Measurements from ENCODE around the gene MASP1.
A peak's percentile ranks its signal among the peaks of the same experiment; 100 is the strongest.

MASP1 gene

DNA sequence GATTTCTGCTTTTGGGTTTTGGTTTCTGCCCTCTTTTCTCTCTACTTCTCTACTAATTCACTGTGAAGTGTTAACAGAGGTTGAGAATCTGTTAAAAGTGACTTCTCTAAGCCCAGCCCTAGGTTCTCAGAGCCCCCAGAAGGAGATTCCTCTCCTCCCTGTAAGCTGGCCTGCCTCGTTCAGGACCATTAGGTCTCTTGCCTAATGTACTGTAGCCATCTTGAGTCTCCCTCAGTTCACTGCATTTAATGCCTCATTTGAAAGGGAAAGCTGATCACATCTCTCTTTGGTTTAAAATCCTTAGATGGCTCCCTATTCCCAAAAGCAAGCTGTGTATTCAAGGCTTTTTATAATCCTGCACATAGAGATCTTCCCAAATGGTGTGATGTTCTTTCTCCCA is 77.9 kb downstream of the MASP1 start:
- H3K9me3 ChIP-seq (ENCODE audit: low read depth, low read length), result no peaks in the 10 kb centered on the region
- H3K36me3 ChIP-seq (ENCODE audit: insufficient read depth, low read length), result no peaks in the 10 kb centered on the region
- H3K27ac ChIP-seq, result no peak overlapping the region
- no peak overlapping the region for H3K9ac ChIP-seq (ENCODE audit: insufficient read length)
- no peak for TF ChIP-seq FOXP2 (optimal IDR thresholded peaks at IDR 0.05; ENCODE audit: control extremely low read depth, extremely low read length, insufficient read depth)
- TF ChIP-seq EZH2 (IDR thresholded peaks at IDR 0.05), result no peak
- no peak overlapping the region for H3K4me3 ChIP-seq
- DNase-seq (ENCODE audit: low read depth, low spot score), result no peak

DNA sequence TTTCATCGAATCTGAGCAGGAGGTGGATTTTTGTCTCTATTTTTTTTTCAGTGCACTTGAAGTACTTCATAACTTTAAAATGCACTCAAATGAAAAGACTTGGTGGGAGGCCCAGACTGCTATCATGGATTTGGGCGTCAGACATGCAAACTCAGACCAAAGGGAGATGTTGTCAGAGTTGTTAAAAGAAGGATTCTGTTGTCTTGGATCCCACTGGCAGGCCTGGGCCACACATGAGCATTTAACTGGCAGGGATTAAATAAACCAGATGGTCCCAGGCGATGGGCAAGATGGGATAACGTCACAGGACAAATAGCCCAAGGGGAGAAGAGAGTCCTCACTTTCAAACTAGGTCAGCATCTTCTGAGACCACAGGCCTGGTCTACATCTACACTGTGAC is 78.8 kb downstream of the MASP1 start:
- Histone ChIP-seq H3K36me3 (ENCODE audit: insufficient read depth, low read length) (no peaks in the 10 kb centered on the region), H3K9ac (ENCODE audit: insufficient read length) (no peak overlapping the region), H3K9me3 (ENCODE audit: low read depth, low read length) (no peaks in the 10 kb centered on the region), H3K4me3 (no peak overlapping the region), H3K27ac (no peak overlapping the region)
- DNase-seq (ENCODE audit: low read depth, low spot score), result no peak
- TF ChIP-seq EZH2 (IDR thresholded peaks at IDR 0.05) (no peak), FOXP2 (optimal IDR thresholded peaks at IDR 0.05; ENCODE audit: control extremely low read depth, extremely low read length, insufficient read depth) (no peak), POLR2AphosphoS5 (IDR thresholded peaks at IDR 0.05; ENCODE audit: borderline replicate concordance, low read depth, low read length) (no peak)

DNA sequence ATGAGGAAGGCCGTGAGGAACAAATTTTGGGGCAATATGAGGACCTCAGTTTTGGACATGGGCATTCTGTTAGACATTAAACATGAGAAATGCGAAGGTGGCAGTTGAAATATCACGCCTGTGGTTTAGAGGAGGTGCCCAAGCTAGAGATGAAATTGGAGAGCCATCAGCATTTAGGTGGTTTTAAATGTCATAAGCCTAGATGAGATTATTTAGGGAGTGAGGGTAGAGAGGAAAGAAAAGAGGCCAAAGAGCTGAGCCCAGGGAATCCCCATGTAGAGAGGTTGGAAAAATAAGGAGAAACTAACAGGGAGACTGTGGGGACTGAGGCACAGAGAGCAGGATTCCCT is 79.4 kb downstream of the MASP1 start:
- no peak overlapping the region for H3K27ac ChIP-seq
- H3K4me3 ChIP-seq, result no peak overlapping the region
- no peak overlapping the region for H3K9ac ChIP-seq (ENCODE audit: insufficient read length)
- no peaks in the 10 kb centered on the region for H3K36me3 ChIP-seq (ENCODE audit: insufficient read depth, low read length)
- TF ChIP-seq POLR2AphosphoS5 (IDR thresholded peaks at IDR 0.05; ENCODE audit: borderline replicate concordance, low read depth, low read length) (no peak), FOXP2 (optimal IDR thresholded peaks at IDR 0.05; ENCODE audit: control extremely low read depth, extremely low read length, insufficient read depth) (no peak), EZH2 (IDR thresholded peaks at IDR 0.05) (no peak)
- no peaks in the 10 kb centered on the region for H3K9me3 ChIP-seq (ENCODE audit: low read depth, low read length)
- no peak for DNase-seq (ENCODE audit: low read depth, low spot score)

DNA sequence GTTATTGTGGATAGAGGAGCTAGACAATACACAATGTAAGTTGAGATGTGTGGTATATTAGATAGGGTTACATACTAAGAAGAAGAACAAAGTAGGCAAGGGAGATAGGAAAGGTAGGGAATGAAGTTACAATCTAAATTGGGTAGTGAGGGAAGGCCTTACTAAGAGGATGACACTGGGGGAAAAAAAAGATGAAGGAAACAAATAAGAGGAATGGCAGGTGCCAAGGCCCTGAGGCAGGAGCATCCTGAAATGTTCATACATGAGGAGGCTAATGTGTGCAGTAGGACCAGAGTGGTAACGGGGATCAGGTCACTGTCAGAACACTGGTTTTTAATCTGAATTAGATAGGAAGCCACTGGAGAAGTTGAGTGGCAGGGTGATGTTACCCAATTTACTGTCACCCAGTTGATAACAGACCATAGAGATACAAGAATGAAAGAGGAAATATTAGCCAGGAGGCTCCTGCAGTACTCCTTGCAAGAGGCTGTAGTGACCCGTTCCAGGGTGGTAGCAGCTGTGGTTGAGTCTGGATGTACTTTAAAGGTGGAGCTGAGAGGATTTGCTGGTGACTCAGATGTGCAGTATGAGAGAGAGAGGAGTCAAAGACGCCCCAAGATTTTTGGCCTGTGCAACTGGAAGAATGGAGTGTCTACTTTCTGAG is 79.9 kb downstream of the MASP1 start:
- no peak overlapping the region for H3K4me3 ChIP-seq
- peak overlapping the region; percentile 79; the same call in 1 of the 2 replicates for H3K27ac ChIP-seq
- no peaks in the 10 kb centered on the region for H3K9me3 ChIP-seq (ENCODE audit: low read depth, low read length)
- TF ChIP-seq POLR2AphosphoS5 (IDR thresholded peaks at IDR 0.05; ENCODE audit: borderline replicate concordance, low read depth, low read length), result no peak
- no peak for TF ChIP-seq EZH2 (IDR thresholded peaks at IDR 0.05)
- no peak for TF ChIP-seq FOXP2 (optimal IDR thresholded peaks at IDR 0.05; ENCODE audit: control extremely low read depth, extremely low read length, insufficient read depth)
- H3K9ac ChIP-seq (ENCODE audit: insufficient read length), result no peak overlapping the region
- DNase-seq (ENCODE audit: low read depth, low spot score), result no peak
- H3K36me3 ChIP-seq (ENCODE audit: insufficient read depth, low read length), result no peaks in the 10 kb centered on the region

DNA sequence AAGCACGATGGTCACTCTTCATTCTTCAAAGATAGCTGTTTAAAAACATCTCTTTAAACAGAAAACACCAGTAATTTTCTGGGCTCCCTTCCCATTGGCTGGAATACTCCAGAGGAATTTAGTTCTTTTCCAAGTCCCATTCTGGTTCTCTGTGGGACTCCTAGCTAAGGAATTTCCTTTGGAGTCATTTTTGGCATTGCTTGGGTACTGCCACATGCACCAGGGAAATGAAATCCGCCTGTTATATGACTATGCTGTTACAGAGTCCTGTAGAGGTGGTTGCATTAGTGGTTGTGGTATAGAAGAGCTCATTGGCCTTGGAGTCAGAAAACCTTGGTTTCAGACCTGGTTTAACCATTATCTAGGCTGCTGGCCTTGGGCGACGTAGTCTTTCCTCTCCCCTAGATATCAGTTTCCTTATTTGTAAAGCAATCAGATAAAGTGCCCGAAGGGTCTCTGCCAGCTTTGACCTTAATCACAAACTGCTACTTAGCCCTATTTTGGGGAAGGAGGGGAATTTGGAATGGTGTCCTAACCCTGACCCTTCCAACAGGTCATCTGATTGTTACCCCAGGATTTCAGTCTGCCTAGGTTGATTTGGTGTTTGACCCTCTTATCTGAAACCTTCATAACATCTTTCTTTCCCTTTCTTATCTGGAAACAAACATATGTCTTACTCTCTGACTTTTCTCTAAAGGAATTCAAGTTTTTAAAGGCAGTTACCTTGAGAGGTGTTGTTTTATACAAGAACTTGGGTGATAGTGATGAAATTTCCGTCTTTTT is 80.8 kb downstream of the MASP1 start:
- TF ChIP-seq EZH2 (IDR thresholded peaks at IDR 0.05) (no peak), POLR2AphosphoS5 (IDR thresholded peaks at IDR 0.05; ENCODE audit: borderline replicate concordance, low read depth, low read length) (no peak)
- H3K36me3 ChIP-seq (ENCODE audit: insufficient read depth, low read length), result no peaks in the 10 kb centered on the region
- H3K27ac ChIP-seq, result peak overlapping the region; percentile 79
- H3K9ac ChIP-seq (ENCODE audit: insufficient read length), result no peak overlapping the region
- H3K4me3 ChIP-seq, result peak overlapping the region; percentile 41
- peak; percentile 10 for DNase-seq (ENCODE audit: low read depth, low spot score)
- no peaks in the 10 kb centered on the region for H3K9me3 ChIP-seq (ENCODE audit: low read depth, low read length)

DNA sequence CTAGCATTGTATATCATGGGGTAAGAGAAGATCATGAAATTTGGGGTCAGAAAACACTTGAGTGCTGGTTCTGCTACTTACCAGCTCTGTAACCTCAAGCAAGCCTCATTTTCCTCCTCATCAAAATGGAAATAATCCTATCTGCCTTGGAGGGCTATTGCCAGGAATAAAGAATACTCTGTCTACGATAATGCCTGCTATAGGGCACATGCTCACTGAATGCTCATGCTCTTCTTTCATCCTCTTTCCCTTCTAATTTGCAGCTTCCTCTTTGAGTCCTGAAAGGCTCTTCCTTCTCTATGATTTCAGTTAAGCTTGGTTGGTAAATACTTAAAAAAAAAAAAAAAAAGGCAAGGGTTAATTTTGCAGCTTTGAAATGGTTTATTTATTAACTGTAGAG is 81.4 kb downstream of the MASP1 start:
- H3K27ac ChIP-seq, result peak overlapping the region; percentile 79
- no peaks in the 10 kb centered on the region for H3K36me3 ChIP-seq (ENCODE audit: insufficient read depth, low read length)
- peak overlapping the region; percentile 41 for H3K4me3 ChIP-seq
- DNase-seq (ENCODE audit: low read depth, low spot score), result no peak
- TF ChIP-seq POLR2AphosphoS5 (IDR thresholded peaks at IDR 0.05; ENCODE audit: borderline replicate concordance, low read depth, low read length) (no peak), EZH2 (IDR thresholded peaks at IDR 0.05) (no peak), FOXP2 (optimal IDR thresholded peaks at IDR 0.05; ENCODE audit: control extremely low read depth, extremely low read length, insufficient read depth) (no peak)
- H3K9ac ChIP-seq (ENCODE audit: insufficient read length), result no peak overlapping the region
- H3K9me3 ChIP-seq (ENCODE audit: low read depth, low read length), result no peaks in the 10 kb centered on the region

DNA sequence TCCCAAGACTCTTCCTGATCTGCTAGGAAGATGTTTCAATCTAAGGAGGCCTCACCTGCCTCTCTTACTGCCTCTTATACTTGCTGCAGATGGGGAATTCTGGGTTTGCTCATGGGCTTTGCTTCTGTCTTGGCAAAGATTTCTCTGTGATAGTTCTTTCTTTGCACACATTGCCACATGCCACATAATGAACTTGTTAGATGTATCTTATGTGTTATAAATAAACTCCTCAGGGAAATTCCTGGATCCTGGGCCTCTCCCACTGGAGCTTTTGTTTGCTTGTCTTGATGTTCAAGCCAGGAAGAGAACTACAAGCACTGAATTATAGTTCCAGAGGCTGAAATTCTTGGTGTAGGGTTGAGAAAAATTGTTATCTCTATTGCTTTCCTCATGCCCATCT is 82.0 kb downstream of the MASP1 start:
- Histone ChIP-seq H3K9ac (ENCODE audit: insufficient read length) (no peak overlapping the region), H3K4me3 (no peak overlapping the region), H3K9me3 (ENCODE audit: low read depth, low read length) (no peaks in the 10 kb centered on the region), H3K36me3 (ENCODE audit: insufficient read depth, low read length) (no peaks in the 10 kb centered on the region), H3K27ac (peak overlapping the region; percentile 79)
- no peak for DNase-seq (ENCODE audit: low read depth, low spot score)
- no peak for TF ChIP-seq POLR2AphosphoS5 (IDR thresholded peaks at IDR 0.05; ENCODE audit: borderline replicate concordance, low read depth, low read length)
- no peak for TF ChIP-seq EZH2 (IDR thresholded peaks at IDR 0.05)
- TF ChIP-seq FOXP2 (optimal IDR thresholded peaks at IDR 0.05; ENCODE audit: control extremely low read depth, extremely low read length, insufficient read depth), result no peak

DNA sequence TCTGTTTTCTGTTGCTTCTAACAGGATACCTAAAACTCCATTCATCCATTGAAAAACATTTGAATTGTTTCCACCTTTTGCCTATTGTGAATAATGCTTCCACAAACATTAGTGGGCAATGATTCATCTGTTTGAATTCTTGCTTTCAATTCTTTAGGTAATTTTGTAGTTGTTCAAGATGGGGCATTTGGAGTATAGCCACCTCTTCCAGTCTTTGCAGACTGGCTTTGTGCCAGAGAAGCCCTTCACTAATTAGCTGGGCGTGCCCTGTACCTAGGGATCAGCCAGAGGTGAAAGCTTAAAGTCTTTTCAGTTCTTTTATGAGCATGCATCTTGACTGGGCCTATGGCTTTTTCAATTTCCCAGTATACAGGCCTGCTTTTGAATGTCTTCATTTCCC is 83.4 kb downstream of the MASP1 start:
- no peak overlapping the region for H3K27ac ChIP-seq
- H3K4me3 ChIP-seq, result no peak overlapping the region
- TF ChIP-seq EZH2 (IDR thresholded peaks at IDR 0.05) (no peak), FOXP2 (optimal IDR thresholded peaks at IDR 0.05; ENCODE audit: control extremely low read depth, extremely low read length, insufficient read depth) (no peak), POLR2AphosphoS5 (IDR thresholded peaks at IDR 0.05; ENCODE audit: borderline replicate concordance, low read depth, low read length) (no peak)
- H3K9ac ChIP-seq (ENCODE audit: insufficient read length), result no peak overlapping the region
- H3K36me3 ChIP-seq (ENCODE audit: insufficient read depth, low read length), result no peaks in the 10 kb centered on the region
- DNase-seq (ENCODE audit: low read depth, low spot score), result no peak
- H3K9me3 ChIP-seq (ENCODE audit: low read depth, low read length), result no peaks in the 10 kb centered on the region

Data from SK-N-MC (cell line).